Measurements from ENCODE around the gene TNFRSF18.

Gene TNFRSF18

GRCh38 chr1:1173061-1173792 lies 33.2 kb downstream of the TNFRSF18 start:
- Mint-ChIP-seq H3K4me3 (peak overlapping the region; percentile 15 to 37), H3K27me3 (peaks cover 44% of the 10 kb centered on the region), H3K27ac (peak overlapping the region in 1 of 2 donors; percentile 48), H3K9me3 (no peaks in the 10 kb centered on the region), H3K4me1 (peaks cover 39% of the 10 kb centered on the region)
- DNase-seq = no peak
- ATAC-seq = peak; percentile 34

DNA sequence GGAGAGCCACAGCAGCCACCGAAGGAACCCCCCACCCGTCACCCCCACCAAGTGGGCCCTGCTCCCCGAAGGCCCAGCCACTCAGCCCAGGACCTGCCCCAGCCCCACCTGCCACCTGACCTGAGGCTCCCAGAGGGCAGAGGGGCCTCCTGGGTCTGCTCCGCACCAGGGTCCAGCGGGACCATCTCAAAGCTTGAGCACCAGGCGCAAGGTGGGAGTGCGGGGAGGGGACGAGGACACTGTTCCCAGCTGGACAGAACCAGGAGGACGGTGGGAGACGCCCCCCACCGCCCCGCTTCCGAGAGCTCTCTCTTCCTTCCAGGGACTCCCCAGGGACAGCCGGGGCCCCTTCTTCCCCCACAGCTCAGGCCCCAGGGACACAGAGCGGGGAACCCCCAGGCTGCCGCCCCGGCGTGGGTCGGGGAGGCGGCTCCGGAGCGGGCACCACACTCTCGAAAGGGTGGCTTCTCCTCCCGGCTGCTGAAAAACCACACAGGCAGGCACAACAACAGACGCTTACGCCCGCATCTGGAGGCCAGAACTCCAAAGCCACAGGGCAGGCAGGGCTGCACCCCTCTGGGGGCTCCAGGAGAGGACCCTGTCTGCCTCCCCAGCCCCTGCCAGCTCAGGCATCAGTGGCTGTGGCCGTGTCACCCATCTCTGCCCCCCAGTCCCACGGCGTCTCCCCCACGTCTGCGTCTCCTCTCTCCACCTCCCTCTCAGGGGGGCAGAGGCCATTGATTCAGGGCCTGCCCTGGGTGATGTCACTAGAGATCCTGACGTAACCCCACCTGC lies 34.6 kb downstream of the TNFRSF18 start:
- ATAC-seq (peak; percentile 63), DNase-seq (peak; percentile 37 to 64)
- peak overlapping the region in 1 of 2 donors; percentile 89 for H3K27ac Mint-ChIP-seq
- peak overlapping the region; percentile 66 to 84 for H3K4me3 Mint-ChIP-seq
- peaks cover 39% of the 10 kb centered on the region for H3K4me1 Mint-ChIP-seq
- H3K9me3 Mint-ChIP-seq = no peaks in the 10 kb centered on the region
- peaks cover 39% of the 10 kb centered on the region for H3K27me3 Mint-ChIP-seq

DNA sequence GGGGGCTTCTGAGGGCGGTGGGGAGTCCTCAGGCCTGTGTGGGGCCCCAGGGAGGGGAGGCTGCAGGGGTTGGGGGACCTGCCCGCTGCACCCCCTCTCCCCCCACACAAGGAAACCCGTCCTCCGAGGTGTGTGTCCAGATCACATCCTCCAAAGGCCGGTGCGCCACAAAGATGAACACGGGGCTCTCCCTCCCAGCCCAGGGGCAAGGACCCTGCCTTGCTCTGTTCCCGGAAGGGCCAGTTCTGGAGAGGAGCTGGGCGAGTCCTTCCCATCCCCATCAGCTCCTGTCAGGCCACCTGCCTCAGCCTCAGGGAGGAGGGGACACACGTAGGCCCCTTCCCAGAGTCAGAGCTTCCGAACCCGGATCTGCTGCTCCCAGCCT lies 35.2 kb downstream of the TNFRSF18 start:
- Mint-ChIP-seq H3K27me3 (peaks cover 33% of the 10 kb centered on the region), H3K9me3 (no peaks in the 10 kb centered on the region), H3K4me3 (peak overlapping the region; percentile 3 to 84), H3K27ac (no peak overlapping the region), H3K4me1 (peaks cover 39% of the 10 kb centered on the region)
- no peak for DNase-seq
- ATAC-seq = no peak

- no peak for ATAC-seq
- Mint-ChIP-seq H3K9me3 (no peaks in the 10 kb centered on the region), H3K4me1 (peaks cover 44% of the 10 kb centered on the region), H3K27ac (peak overlapping the region in 1 of 2 donors; percentile 83), H3K4me3 (peak overlapping the region; percentile 23 to 63), H3K27me3 (peaks cover 26% of the 10 kb centered on the region)
- no peak for DNase-seq
Measured at GRCh38 chr1:1170215-1171091, 35.9 kb downstream of the TNFRSF18 start.

GRCh38 chr1:1169429-1170214 lies 36.8 kb downstream of the TNFRSF18 start:
- Mint-ChIP-seq H3K9me3 (no peaks in the 10 kb centered on the region), H3K27me3 (peaks cover 23% of the 10 kb centered on the region), H3K4me1 (peaks cover 46% of the 10 kb centered on the region), H3K27ac (no peak overlapping the region), H3K4me3 (peak overlapping the region in 1 of 2 donors; percentile 63)
- no peak for ATAC-seq
- no peak for DNase-seq

- no peaks in the 10 kb centered on the region for H3K9me3 Mint-ChIP-seq
- no peak for DNase-seq
- H3K4me3 Mint-ChIP-seq = no peak overlapping the region
- no peak overlapping the region for H3K27ac Mint-ChIP-seq
- no peak for ATAC-seq
- peaks cover 46% of the 10 kb centered on the region for H3K4me1 Mint-ChIP-seq
- peaks cover 23% of the 10 kb centered on the region for H3K27me3 Mint-ChIP-seq
Measured at GRCh38 chr1:1168451-1169411, 37.7 kb downstream of the TNFRSF18 start.

DNA sequence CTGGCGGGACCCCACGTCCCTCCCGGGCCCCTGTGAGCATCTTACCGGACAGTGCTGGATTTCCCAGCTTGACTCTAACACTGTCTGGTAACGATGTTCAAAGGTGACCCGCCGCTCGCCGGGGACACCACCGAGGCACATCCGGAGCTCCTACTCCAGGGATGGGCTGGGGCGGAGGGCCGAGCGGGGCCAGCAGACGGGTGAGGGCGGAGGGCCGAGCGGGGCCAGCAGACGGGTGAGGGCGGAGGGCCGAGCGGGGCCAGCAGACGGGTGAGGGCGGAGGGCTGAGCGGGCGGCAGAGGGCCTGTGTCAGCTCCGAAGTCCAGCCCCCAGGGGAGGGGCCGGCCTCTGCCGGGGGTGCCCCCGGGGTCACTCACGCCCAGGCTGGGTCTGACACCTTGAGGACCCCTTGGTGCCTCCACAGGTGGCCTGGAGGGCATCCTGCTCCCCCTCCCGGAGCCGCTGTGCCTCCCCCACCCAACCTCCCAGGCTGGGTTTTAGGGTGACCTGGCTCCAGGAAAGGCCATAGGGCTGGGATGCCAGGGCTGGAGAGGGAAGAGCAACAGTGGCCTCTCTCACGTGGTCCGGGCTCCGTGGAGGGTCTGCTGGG lies 38.4 kb downstream of the TNFRSF18 start:
- H3K4me3 Mint-ChIP-seq = no peak overlapping the region

GRCh38 chr1:1167398-1167821 lies 39.0 kb downstream of the TNFRSF18 start:
- no peak overlapping the region for H3K27ac Mint-ChIP-seq
- no peak overlapping the region for H3K4me3 Mint-ChIP-seq
- ATAC-seq (no peak), DNase-seq (no peak)
- peaks cover 35% of the 10 kb centered on the region for H3K4me1 Mint-ChIP-seq
- H3K27me3 Mint-ChIP-seq = peaks cover 15% of the 10 kb centered on the region
- no peaks in the 10 kb centered on the region for H3K9me3 Mint-ChIP-seq

More for the DNA sequence above, 38.4 kb downstream of the TNFRSF18 start:
- H3K9me3 Mint-ChIP-seq = no peaks in the 10 kb centered on the region
- peaks cover 20% of the 10 kb centered on the region for H3K27me3 Mint-ChIP-seq
- DNase-seq (no peak), ATAC-seq (no peak)
- no peak overlapping the region for H3K27ac Mint-ChIP-seq
- H3K4me1 Mint-ChIP-seq = peaks cover 40% of the 10 kb centered on the region

GRCh38 chr1:1166642-1167397 lies 39.6 kb downstream of the TNFRSF18 start:
- Mint-ChIP-seq H3K4me1 (peaks cover 29% of the 10 kb centered on the region), H3K27me3 (peaks cover 9% of the 10 kb centered on the region), H3K9me3 (no peaks in the 10 kb centered on the region), H3K4me3 (no peak overlapping the region), H3K27ac (no peak overlapping the region)
- no peak for DNase-seq
- peak; percentile 18 for ATAC-seq

- ATAC-seq (no peak), DNase-seq (no peak)
- peaks cover 20% of the 10 kb centered on the region for H3K4me1 Mint-ChIP-seq
- peaks cover 9% of the 10 kb centered on the region for H3K27me3 Mint-ChIP-seq
- no peak overlapping the region for H3K4me3 Mint-ChIP-seq
- H3K9me3 Mint-ChIP-seq = no peaks in the 10 kb centered on the region
- H3K27ac Mint-ChIP-seq = peak overlapping the region in 1 of 2 donors; percentile 7
Measured at GRCh38 chr1:1165900-1166421, 40.4 kb downstream of the TNFRSF18 start.

- no peak for DNase-seq
- peaks cover 8% of the 10 kb centered on the region for H3K27me3 Mint-ChIP-seq
- peaks cover 15% of the 10 kb centered on the region for H3K4me1 Mint-ChIP-seq
- H3K4me3 Mint-ChIP-seq = no peak overlapping the region
- no peak for ATAC-seq
- H3K27ac Mint-ChIP-seq = peak overlapping the region in 1 of 2 donors; percentile 7
- H3K9me3 Mint-ChIP-seq = no peaks in the 10 kb centered on the region
Measured at GRCh38 chr1:1165485-1165884, 40.9 kb downstream of the TNFRSF18 start.

DNA sequence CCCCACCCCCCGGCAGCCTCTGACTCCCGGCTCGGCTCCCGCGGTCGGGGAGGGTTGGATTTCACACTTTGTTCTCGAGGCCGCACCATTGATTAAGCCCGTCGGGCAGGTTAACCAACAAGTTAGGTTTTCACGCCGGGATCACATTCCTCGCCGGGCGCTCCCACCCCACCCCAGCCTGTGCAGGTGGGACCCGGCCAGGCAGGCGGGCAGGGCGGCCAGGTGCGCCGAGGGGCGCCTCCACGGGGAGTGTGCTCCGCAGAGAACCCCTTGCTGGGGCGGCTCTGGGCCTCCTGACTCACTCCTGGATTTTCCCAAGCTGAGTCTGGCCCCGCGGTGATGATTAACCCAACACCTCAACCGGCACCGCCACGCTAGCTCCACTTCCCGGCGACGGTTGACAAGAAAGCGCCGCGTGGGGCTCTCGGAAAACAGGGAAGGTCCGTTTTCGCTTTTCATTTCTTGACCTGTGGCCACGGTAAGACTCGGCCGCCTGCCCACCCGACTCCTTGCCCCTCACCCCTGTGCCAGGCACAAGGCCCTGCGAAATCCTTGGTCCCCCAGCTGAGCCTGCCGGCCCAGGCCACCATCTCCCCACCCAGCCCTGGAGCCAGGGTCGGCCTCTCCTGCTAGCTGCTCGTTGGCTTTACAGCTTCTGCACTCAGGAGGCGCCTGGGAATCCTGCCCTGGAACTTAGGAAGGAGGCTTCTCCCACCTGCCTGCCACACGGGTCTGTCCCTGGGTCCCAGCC lies 41.5 kb downstream of the TNFRSF18 start:
- H3K9me3 Mint-ChIP-seq = no peaks in the 10 kb centered on the region
- peaks cover 2% of the 10 kb centered on the region for H3K27me3 Mint-ChIP-seq
- H3K4me3 Mint-ChIP-seq = no peak overlapping the region
- DNase-seq = no peak
- peaks cover 9% of the 10 kb centered on the region for H3K4me1 Mint-ChIP-seq
- H3K27ac Mint-ChIP-seq = no peak overlapping the region
- no peak for ATAC-seq
